HCT116 (cell line): ENCODE results near the gene CDYL2. TPM values are rescaled to one million over a fixed set of nuclear protein-coding genes. Genes with fewer than 3 reads are reported as not detected.

Experiments
- ATAC-seq: fragments of 200-7000 bp; cut with Tn5 transposase; 2 replicates; pipeline ENCODE4 v1.9.1; 2020; ENCODE audit warnings: mild to moderate bottlenecking, moderate library complexity
- BruUV-seq: library from RNA; stranded (reverse); fragments of 400-500 nt; replicated peaks from 2 replicates; lab custom pipeline; 2021; lab: Mats Ljungman, UMichigan
- CTCF ChIA-PET: fragments of 300-600 bp; sonication (Branson Sonifier 250); formaldehyde crosslinking; loops from one replicate; lab custom pipeline; 2021; ENCODE audit warnings: antibody characterized with exemption; lab: Charles Lee
- POLR2A ChIA-PET: fragments of 300-600, 350-600 bp; sonication (Branson Sonifier 250); formaldehyde crosslinking; loops from one replicate; lab custom pipeline; 2021; ENCODE audit warnings: antibody characterized with exemption; lab: Charles Lee
- RAD21 ChIA-PET, 2 experiments: fragments of 300-600 bp; sonication (Branson Sonifier 250); formaldehyde crosslinking; loops; one replicate each; lab custom pipeline; 2023; ENCODE audit warnings: low total read pairs in 2 of 2; ENCODE audit not compliant: uncharacterized antibody in 2 of 2, unreplicated experiment in 2 of 2, low non-redundant PET in 1 of 2; lab: Charles Lee
- DNase-seq: peaks from one replicate; pipeline ENCODE4 v3.0.0-alpha.2; 2010; ENCODE audit warnings: low read depth, low spot score
- H2AFZ ChIP-seq: fragments of 200-600 bp; shearing (Covaris generic), sonication (generic); 2 replicates; pipeline ENCODE4 v1.6.1; 2017; ENCODE audit warnings: low read depth, mixed run types, mixed read lengths, antibody characterized with exemption, low read length; ENCODE audit not compliant: poor library complexity, severe bottlenecking
- H3K27ac ChIP-seq: 2 replicates; pipeline ENCODE4 v1.5.1; 2012; ENCODE audit warnings: low read depth, low read length
- H3K27me3 ChIP-seq: fragments of 200-600 bp; sonication (generic); 2 replicates; pipeline ENCODE4 v1.6.1; 2016; ENCODE audit warnings: mixed run types, low read length, mixed read lengths; ENCODE audit not compliant: insufficient read depth
- H3K36me3 ChIP-seq, 2 experiments: fragments of 200-500 bp in 1 of 2; fragments of 200-600 bp in 1 of 2; sonication (Bioruptor generic) in 1 of 2; sonication (generic) in 1 of 2; 2 replicates each; pipeline versions ENCODE4 v1.5.1 to v1.6.1; 2014 to 2016; ENCODE audit warnings: low read length in 2 of 2, inconsistent platforms in 1 of 2, mixed read lengths in 1 of 2, mixed run types in 1 of 2; ENCODE audit not compliant: insufficient read depth in 2 of 2, control insufficient read depth in 1 of 2
- H3K4me1 ChIP-seq, 2 experiments: fragments of 200-600 bp in 1 of 2; sonication (generic) in 1 of 2; 2 replicates each; pipeline versions ENCODE4 v1.5.1 to v1.6.1; 2012 to 2017; ENCODE audit warnings: low read length in 2 of 2, inconsistent platforms in 1 of 2, mild to moderate bottlenecking in 1 of 2, mixed read lengths in 1 of 2, mixed run types in 1 of 2, moderate library complexity in 1 of 2; ENCODE audit not compliant: insufficient read depth in 2 of 2, control insufficient read depth in 1 of 2
- H3K4me2 ChIP-seq: fragments of 200-600 bp; sonication (generic); 2 replicates; pipeline ENCODE4 v1.6.1; 2017; ENCODE audit warnings: mixed run types, low read length, mixed read lengths
- H3K4me3 ChIP-seq, 2 experiments: fragments of 200-600 bp in 1 of 2; sonication (generic) in 1 of 2; replicated peaks in 1 of 2; 2 replicates each; pipeline ENCODE4 v1.5.1; 2011 to 2016; ENCODE audit warnings: low read length in 2 of 2, control low read depth in 1 of 2, low read depth in 1 of 2, mild to moderate bottlenecking in 1 of 2, mixed read lengths in 1 of 2, mixed run types in 1 of 2
- H3K79me2 ChIP-seq: fragments of 200-600 bp; sonication (generic); 2 replicates; pipeline ENCODE4 v1.6.1; 2017; ENCODE audit warnings: mild to moderate bottlenecking, mixed run types, low read length, moderate library complexity, mixed read lengths; ENCODE audit not compliant: insufficient read depth
- H3K9ac ChIP-seq: fragments of 200-600 bp; sonication (generic); 2 replicates; pipeline ENCODE4 v1.6.1; 2016; ENCODE audit warnings: low read length, mixed read lengths
- H3K9me2 ChIP-seq: fragments of 200-600 bp; sonication (generic), shearing (Covaris generic); 2 replicates; pipeline ENCODE4 v1.6.1; 2017; ENCODE audit warnings: mixed run types, mild to moderate bottlenecking, moderate library complexity; ENCODE audit not compliant: insufficient read depth
- H3K9me3 ChIP-seq, 2 experiments: fragments of 200-500 bp in 1 of 2; fragments of 200-600 bp in 1 of 2; sonication (Bioruptor generic) in 1 of 2; sonication (generic) in 1 of 2; 2 replicates each; pipeline ENCODE4 v1.6.1; 2014 to 2017; ENCODE audit warnings: low read length in 2 of 2, mixed read lengths in 2 of 2, inconsistent platforms in 1 of 2, low read depth in 1 of 2, mild to moderate bottlenecking in 1 of 2, mixed run types in 1 of 2, moderate library complexity in 1 of 2; ENCODE audit not compliant: control insufficient read depth in 1 of 2, insufficient read depth in 1 of 2
- H4K20me1 ChIP-seq: fragments of 200-600 bp; sonication (generic), shearing (Covaris generic); 2 replicates; pipeline ENCODE4 v1.6.1; 2017; ENCODE audit warnings: mixed run types, mild to moderate bottlenecking, moderate library complexity; ENCODE audit not compliant: insufficient read depth
- CTCF ChIP-seq, 3 experiments: fragments of 200-600 bp in 1 of 3; sonication (generic) in 1 of 3; IDR thresholded peaks in 2 of 3; conservative IDR thresholded peaks in 1 of 3; 2 replicates each; pipeline ENCODE4 v1.5.1; 2012 to 2017; ENCODE audit warnings: low read depth in 2 of 3, low read length in 2 of 3, antibody characterized with exemption in 1 of 3, borderline replicate concordance in 1 of 3, control low read depth in 1 of 3, mild to moderate bottlenecking in 1 of 3, mixed read lengths in 1 of 3, mixed run types in 1 of 3, moderate library complexity in 1 of 3; ENCODE audit not compliant: insufficient read depth in 1 of 3
- REST ChIP-seq: IDR thresholded peaks from 2 replicates; pipeline ENCODE4 v1.6.1; 2012; ENCODE audit warnings: low read depth
- SRF ChIP-seq: IDR thresholded peaks from 2 replicates; pipeline ENCODE4 v1.6.1; 2012; ENCODE audit warnings: low read depth
- intact Hi-C: fragments of 100-400 bp; cut with micrococcal nuclease; formaldehyde crosslinking; loops from 2 replicates; pipeline ENCODE4 v1.10.0; 2022
- total RNA-seq: library from RNA; stranded (reverse); gene quantifications from one replicate; pipeline ENCODE4 v1.2.1, GENCODE V29; 2021; ENCODE audit not compliant: unreplicated experiment

The CDYL2 gene
- total RNA-seq, 1 experiment from 2014 or later: 0.10 TPM

GRCh38 chr16:80723981-80724380 lies 80.4 kb downstream of the CDYL2 start:
- CTCF ChIA-PET: no interaction called here
- intact Hi-C loops: no loop called here

More at GRCh38 chr16:80723981-80724380, 80.4 kb downstream of the CDYL2 start:
- Histone ChIP-seq H3K9ac (no peak overlapping the region), H3K4me1 (no peaks in the 10 kb centered on the region), H3K79me2 (no peaks in the 10 kb centered on the region), H3K27me3 (no peaks in the 10 kb centered on the region), H3K9me2 (no peaks in the 10 kb centered on the region), H3K36me3 (no peaks in the 10 kb centered on the region), H3K9me3 (no peaks in the 10 kb centered on the region; a peak in 1 of 4 replicates), H3K4me2 (no peak overlapping the region), H3K4me3 (no peak overlapping the region), H3K27ac (no peak overlapping the region), H4K20me1 (no peaks in the 10 kb centered on the region), H2AFZ (no peak overlapping the region)
- no peak for ATAC-seq
- POLR2A ChIA-PET: no interaction called here
- no peak for TF ChIP-seq REST
- no peak for TF ChIP-seq CTCF (IDR thresholded peaks at IDR 0.05 in 2 of 3, conservative IDR thresholded peaks at IDR 0.05 in 1 of 3; ENCODE audit: borderline replicate concordance in 1 of 3, insufficient read depth in 1 of 3, low read depth in 2 of 3, low read length in 2 of 3)
- no peak for TF ChIP-seq SRF
- DNase-seq: no peak
- BruUV-seq: no TSS peak
- RAD21 ChIA-PET: no interaction called here
